Measurements from ENCODE around the gene INPP5J. TPM values are rescaled to one million over a fixed set of nuclear protein-coding genes. Genes with fewer than 3 reads are reported as not detected.
"Not testable (repeated sequence)": the region's sequence is repeated elsewhere in the genome, so short reads cannot be mapped to it uniquely, and the experiment has no call there.

Gene INPP5J
- total RNA-seq, 4 donors from 2014 or later: 0.26 to 3.2 (median 2.5) TPM

DNA sequence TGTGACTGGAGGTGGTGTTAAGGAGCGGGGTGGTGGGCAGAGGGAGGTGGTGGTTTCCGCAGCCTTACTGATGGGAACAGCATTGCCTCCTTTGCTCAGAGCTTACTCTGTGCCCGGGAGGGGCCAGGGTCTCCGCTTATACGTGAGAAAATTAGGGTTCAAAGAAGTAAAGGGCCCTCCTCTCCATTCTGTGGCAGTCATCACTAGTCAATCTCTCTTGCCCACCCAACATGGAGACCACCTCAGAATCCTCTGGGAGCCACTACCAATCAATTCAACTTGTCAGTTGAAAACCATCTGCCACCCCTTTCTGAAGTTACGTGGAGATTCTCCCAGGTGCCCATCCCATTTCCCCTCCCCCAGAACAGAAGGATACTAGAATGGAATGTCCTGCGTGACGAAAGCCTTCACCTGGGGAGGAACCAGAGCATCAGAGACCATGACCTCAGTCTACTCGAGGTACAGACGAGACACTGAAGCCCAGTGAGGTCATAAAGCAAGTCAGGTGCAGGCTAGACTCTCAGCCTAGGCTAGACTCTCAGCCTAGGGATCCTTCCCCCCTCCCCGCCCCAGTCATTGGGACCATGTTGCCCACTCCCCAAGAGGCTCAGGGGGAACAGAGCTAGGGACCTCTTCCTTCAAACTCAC is 17.4 kb upstream of the INPP5J start:
- H3K4me3 ChIP-seq: peak overlapping the region; percentile 58
- WGBS: 83% methylated on average over 10 of the region's 11 CpGs
- no peak for DNase-seq (ENCODE audit: low spot score in 2 of 2)
- no peaks in the 10 kb centered on the region for H3K9me3 ChIP-seq
- TF ChIP-seq POLR2A (IDR thresholded peaks at IDR 0.05): no peak
- TF ChIP-seq, protein P1, sequence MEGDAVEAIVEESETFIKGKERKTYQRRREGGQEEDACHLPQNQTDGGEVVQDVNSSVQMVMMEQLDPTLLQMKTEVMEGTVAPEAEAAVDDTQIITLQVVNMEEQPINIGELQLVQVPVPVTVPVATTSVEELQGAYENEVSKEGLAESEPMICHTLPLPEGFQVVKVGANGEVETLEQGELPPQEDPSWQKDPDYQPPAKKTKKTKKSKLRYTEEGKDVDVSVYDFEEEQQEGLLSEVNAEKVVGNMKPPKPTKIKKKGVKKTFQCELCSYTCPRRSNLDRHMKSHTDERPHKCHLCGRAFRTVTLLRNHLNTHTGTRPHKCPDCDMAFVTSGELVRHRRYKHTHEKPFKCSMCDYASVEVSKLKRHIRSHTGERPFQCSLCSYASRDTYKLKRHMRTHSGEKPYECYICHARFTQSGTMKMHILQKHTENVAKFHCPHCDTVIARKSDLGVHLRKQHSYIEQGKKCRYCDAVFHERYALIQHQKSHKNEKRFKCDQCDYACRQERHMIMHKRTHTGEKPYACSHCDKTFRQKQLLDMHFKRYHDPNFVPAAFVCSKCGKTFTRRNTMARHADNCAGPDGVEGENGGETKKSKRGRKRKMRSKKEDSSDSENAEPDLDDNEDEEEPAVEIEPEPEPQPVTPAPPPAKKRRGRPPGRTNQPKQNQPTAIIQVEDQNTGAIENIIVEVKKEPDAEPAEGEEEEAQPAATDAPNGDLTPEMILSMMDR (IDR thresholded peaks at IDR 0.05): no peak
- peaks cover 45% of the 10 kb centered on the region for H3K4me1 ChIP-seq
- peak overlapping the region; percentile 91 for H3K27ac ChIP-seq
- no peaks in the 10 kb centered on the region for H3K27me3 ChIP-seq
- peaks cover 23% of the 10 kb centered on the region for H3K36me3 ChIP-seq

DNA sequence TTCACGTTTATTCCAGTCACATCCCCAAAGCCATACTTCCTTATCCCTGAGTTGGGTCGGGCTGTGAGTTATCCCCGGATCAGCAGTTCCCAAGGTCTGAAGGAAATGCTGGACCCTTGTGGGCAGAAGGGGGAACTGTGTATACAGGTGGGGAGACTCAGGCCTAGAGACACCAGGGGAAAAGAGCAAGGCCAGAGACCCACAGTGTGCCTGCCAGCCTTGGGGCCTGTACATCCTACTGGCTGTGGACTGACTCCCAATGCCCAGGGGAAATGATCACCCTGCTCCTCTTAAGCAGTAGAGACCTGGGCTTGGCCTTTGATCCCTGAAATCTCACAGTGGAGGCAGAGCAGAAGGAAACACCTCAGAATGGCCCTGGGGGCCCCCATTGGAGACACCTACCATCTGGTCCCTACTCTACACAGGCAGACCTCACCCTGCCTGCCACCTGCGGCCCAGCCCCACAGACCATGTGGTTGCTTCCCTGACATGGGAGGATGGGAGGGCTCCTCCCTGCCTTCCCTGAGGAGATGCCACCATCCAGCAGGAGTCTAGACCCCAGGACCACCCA is 16.7 kb upstream of the INPP5J start:
- DNase-seq (ENCODE audit: low spot score in 2 of 2): no peak
- H3K4me1 ChIP-seq: peaks cover 45% of the 10 kb centered on the region
- 55% methylated on average over 4 of the region's 4 CpGs for WGBS
- no peaks in the 10 kb centered on the region for H3K27me3 ChIP-seq
- H3K27ac ChIP-seq: peak overlapping the region; percentile 91
- H3K36me3 ChIP-seq: peaks cover 16% of the 10 kb centered on the region
- H3K9me3 ChIP-seq: no peaks in the 10 kb centered on the region
- peak overlapping the region; percentile 58 for H3K4me3 ChIP-seq
- TF ChIP-seq POLR2AphosphoS5 (IDR thresholded peaks at IDR 0.05) (no peak), POLR2A (IDR thresholded peaks at IDR 0.05) (no peak), EP300 (IDR thresholded peaks at IDR 0.05) (no peak)
- TF ChIP-seq, protein P1 (IDR thresholded peaks at IDR 0.05): no peak

DNA sequence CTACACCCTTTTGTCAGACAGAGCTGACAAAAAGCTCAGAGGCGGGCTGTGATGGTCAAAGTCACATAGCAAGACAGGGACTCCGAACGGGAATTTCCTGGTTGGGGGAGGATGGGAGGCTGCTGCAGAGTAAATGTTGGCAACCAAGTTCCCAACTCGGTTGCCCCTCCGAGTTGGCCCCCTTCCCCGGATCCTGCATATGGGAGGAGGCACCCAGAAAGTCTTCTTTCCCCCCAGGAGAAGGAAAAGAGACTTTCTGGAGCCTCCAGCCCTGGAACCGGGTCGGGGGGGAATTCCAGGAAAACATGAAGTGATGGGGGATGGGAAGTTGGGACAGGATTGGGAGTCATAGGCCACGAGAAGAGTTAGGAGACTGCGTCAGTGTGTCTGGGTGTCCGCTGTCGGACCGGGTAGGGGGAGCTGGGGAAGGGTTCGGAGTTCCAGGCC is 16.0 kb upstream of the INPP5J start:
- Histone ChIP-seq H3K27ac (peak overlapping the region; percentile 91), H3K4me1 (peaks cover 45% of the 10 kb centered on the region), H3K36me3 (peaks cover 12% of the 10 kb centered on the region), H3K4me3 (peak overlapping the region; percentile 58), H3K27me3 (no peaks in the 10 kb centered on the region), H3K9me3 (no peaks in the 10 kb centered on the region)
- no peak for DNase-seq (ENCODE audit: low spot score in 2 of 2)
- no peak for TF ChIP-seq EP300 (IDR thresholded peaks at IDR 0.05)
- no peak for TF ChIP-seq POLR2AphosphoS5 (IDR thresholded peaks at IDR 0.05)
- no peak for TF ChIP-seq POLR2A (IDR thresholded peaks at IDR 0.05)
- TF ChIP-seq, protein P1 (IDR thresholded peaks at IDR 0.05): no peak
- WGBS: 61% methylated on average over 14 of the region's 14 CpGs

DNA sequence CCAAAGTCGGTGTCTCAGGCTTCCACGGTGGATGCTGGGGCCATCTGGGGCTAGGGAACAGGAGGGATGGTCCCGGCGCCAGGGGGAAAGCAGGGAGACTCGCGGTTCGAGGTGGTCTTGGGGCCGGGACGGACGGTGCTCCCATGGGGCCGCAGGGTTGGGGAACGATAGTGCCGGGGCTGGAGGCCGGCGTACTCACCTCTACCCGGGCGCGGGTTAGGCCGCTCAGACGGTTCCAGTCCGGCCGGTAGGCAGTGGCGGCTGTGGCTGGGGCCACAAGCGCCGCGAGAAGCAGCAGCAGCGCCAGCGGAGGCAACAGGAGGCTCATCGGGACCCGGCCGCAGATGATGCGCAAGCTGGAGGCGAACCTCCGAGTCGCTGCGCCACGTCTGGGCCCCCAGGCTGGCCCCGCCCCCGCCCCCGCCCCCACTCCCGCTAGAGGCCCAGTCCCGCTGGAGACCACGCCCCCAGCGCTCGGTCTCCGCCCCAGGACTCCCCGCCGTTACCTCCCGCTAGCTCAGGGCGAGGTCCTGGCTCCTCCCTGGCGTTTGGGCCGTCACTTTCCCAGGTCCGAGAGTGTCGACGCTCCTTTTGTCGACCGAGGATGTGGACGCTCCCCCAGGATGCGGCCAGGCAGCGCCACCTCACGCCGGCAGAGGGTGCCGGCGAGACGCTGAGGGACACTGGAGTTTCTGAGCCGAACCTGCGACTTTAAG is 15.4 kb upstream of the INPP5J start, which contains the start of gene SELENOM:
Gene SELENOM (minus strand): TSS at position 391 of the 716 bp plus-strand sequence. CDS start 63 bp downstream, at position 328.
- Histone ChIP-seq H3K4me1 (peaks cover 40% of the 10 kb centered on the region), H3K9me3 (no peaks in the 10 kb centered on the region), H3K4me3 (peak within 1 kb of the TSS; percentile 58), H3K36me3 (peaks cover 12% of the 10 kb centered on the region), H3K27me3 (no peaks in the 10 kb centered on the region), H3K27ac (peak within 1 kb of the TSS; percentile 91)
- TF ChIP-seq EP300 (IDR thresholded peaks at IDR 0.05) (no peak), POLR2AphosphoS5 (IDR thresholded peaks at IDR 0.05) (peak in 2 of 3 donors; percentile 17 to 30), POLR2A (IDR thresholded peaks at IDR 0.05) (peak; percentile 57 to 77)
- TF ChIP-seq, protein P1 (IDR thresholded peaks at IDR 0.05): peak; percentile 94 to 95
- peak; percentile 97 to 98 for DNase-seq (ENCODE audit: low spot score in 2 of 2)
- WGBS: 4% methylated on average over 28 of the region's 67 CpGs

DNA sequence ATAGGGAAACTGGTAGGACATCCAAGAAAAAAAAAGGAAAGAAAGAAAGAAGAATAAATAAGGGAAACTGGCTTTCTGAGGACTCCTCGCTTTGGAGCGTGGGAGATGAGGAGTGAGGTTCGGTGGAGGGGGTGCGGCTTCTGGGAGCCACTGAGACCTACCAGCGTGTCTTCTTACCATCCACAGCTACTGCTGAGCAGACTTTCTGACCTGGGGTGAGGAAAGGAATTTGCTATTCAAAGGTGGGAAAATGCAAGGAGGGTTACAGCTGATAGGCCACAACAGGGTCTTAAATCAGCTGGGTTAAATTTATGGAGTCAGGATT is 14.9 kb upstream of the INPP5J start:
- Histone ChIP-seq H3K4me1 (peaks cover 36% of the 10 kb centered on the region), H3K27ac (peak overlapping the region; percentile 30), H3K4me3 (peak overlapping the region; percentile 58), H3K36me3 (peaks cover 12% of the 10 kb centered on the region), H3K27me3 (no peaks in the 10 kb centered on the region), H3K9me3 (no peaks in the 10 kb centered on the region)
- DNase-seq (ENCODE audit: low spot score in 2 of 2): no peak
- TF ChIP-seq, protein P1 (IDR thresholded peaks at IDR 0.05): no peak
- TF ChIP-seq POLR2A (IDR thresholded peaks at IDR 0.05): no peak
- TF ChIP-seq EP300 (IDR thresholded peaks at IDR 0.05): no peak
- no peak for TF ChIP-seq POLR2AphosphoS5 (IDR thresholded peaks at IDR 0.05)
- WGBS: 0% methylated on average over 5 of the region's 5 CpGs

DNA sequence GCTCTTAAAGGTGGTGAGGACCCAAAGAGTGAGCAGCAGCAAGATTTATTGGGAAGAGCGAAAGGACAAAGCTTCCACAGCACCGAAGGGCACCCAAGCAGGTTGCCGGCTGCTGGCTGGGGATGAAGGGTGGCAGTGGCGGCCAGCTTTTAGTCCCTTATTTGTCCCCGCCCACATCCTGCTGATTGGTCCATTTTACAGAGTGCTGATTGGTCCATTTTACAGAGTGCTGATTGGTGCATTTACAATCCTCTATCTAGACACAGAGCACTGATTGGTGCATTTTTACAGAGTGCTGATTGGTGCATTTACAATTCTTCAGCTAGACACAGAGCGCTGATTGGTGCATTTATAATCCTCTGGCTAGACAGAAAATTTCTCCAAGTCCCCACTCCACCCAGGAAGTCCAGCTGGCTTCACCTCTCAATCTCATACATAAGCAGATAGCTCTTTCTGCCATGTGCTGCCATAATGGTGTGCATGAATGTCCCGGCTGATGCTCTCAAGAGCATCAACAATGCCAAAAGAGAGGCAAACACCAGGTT is 10.1 kb upstream of the INPP5J start:
- 99% methylated on average over 7 of the region's 7 CpGs for WGBS
- H3K27me3 ChIP-seq; H3K36me3 ChIP-seq; H3K4me3 ChIP-seq; H3K9me3 ChIP-seq; DNase-seq (ENCODE audit: low spot score in 2 of 2); H3K4me1 ChIP-seq; H3K27ac ChIP-seq: not testable (repeated sequence)
